GM19455 (cell line): ENCODE data around the gene HOXD1.

Experiments used
- ATAC-seq: cut with Tn5 transposase; IDR thresholded peaks from one replicate; pipeline ENCODE4 v1.9.1; 2021; ENCODE audit not compliant: unreplicated experiment

HOXD1 gene

DNA sequence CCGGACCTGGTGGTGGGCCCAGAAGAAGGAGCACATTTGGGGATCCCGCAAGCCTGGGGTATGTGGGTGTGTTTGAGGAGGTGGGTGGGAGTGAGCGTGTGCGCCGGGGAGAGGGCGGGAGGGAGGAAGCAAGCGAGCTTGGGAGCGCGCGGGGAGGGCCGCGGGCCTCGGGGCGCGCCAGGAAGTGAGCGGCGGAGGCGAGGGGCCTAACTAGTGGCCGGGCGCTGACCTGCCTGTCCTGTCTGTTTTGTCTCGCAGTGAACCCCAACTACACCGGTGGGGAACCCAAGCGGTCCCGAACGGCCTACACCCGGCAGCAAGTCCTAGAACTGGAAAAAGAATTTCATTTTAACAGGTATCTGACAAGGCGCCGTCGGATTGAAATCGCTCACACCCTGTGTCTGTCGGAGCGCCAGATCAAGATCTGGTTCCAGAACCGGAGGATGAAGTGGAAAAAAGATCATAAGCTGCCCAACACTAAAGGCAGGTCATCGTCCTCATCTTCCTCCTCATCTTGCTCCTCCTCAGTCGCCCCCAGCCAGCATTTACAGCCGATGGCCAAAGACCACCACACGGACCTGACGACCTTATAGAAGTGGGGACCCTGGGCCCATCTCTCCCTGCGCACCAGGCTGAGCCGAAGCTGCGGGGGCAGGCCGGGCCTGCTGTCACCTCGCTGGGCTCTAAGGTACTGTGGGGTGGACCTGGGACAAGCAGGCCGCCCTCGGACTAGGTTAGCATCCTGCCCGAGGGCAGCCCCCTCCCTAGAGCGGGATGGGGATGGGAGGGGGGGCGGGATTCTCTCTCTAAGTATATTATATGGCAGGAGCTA is 35.9 kb upstream of the HOXD1 start:
- ATAC-seq, result no peak

DNA sequence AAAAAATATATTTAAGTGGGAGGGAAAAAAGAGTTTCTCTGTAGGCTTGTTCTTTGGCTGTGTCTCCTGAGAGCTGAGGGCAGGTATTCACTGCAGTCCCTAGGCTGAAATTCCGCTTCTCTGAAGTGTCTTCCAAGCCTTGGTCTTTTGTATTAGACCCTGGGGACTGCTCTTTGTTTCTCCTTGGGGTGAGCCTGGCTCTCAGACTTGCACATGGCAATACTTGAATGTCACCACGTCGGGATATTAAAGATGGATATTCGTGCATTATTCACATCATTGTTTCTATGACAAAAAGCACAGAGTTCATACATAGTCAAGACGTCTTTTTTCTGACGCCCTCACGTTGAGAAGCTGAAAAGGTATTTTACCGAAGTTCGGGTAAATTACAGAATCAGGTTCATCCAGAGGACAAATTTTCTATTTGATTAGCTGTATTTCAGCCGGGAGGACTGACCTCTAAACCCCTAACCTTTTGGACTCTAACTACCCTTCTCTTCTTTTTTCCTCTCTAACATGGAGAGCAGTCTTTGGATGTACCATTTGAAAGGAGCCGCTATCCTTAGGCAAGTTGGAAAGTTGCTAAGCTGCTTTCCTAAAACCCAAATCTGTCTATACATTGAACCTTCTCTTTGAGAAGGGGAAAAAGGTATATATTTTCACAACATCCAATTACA is 33.8 kb upstream of the HOXD1 start:
- ATAC-seq, result no peak

DNA sequence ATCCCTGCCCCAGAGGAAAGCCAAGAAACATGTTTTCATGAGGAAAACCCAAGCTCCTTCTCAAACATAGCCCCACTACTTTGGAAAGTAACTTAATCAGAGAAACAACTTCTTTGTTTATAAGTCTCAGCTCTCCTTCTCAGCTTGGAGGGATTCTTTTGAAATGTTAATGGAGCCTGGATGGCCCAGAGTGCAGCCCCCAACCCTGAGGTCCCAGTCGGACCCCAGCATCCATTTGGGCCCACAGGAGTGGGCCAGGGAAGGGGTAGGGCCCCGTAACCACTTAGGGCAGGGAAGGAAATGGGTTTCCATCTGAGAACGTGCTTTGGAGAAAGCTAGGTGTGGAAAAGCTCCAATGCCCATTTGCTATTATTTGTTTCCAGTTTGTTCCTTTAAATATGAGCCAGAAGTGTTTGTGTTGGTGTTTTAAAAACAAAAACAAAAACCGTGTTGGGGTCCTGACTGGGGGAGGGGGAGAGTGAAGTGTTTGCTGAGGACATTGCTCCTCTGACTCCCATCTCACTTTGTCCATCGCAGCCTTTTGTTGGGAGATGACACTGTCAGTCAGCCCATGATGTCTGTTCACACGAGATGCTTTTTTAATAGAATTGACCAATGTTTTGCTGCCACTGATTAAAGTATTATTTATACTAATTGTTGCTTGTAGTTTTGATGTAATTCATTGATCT is 33.0 kb upstream of the HOXD1 start:
- no peak for ATAC-seq

DNA sequence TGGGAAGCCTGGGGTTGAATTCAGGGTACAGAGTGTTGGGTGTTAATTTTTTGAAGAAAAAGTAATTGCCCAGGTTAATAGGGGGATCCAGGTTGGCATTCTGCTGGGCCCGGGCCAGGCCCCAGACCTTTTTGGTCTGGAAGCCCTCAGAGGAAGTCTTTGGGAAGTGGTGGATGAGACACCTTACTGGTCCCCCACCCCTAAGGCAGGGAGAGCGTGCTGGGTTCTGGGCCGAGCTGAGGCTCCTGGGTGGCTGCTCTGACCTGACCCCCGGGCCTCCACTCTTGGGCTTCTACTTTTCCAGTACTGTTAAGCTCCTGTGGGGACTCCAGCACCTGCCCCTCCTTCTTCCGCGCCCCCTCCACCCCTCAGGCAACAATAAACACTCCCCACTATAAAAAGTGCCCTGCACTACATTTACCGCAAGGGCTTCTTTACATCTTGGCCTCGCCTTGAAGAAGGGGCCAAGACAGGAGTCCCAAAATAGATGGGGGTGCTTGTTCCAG is 32.1 kb upstream of the HOXD1 start:
- ATAC-seq, result no peak

DNA sequence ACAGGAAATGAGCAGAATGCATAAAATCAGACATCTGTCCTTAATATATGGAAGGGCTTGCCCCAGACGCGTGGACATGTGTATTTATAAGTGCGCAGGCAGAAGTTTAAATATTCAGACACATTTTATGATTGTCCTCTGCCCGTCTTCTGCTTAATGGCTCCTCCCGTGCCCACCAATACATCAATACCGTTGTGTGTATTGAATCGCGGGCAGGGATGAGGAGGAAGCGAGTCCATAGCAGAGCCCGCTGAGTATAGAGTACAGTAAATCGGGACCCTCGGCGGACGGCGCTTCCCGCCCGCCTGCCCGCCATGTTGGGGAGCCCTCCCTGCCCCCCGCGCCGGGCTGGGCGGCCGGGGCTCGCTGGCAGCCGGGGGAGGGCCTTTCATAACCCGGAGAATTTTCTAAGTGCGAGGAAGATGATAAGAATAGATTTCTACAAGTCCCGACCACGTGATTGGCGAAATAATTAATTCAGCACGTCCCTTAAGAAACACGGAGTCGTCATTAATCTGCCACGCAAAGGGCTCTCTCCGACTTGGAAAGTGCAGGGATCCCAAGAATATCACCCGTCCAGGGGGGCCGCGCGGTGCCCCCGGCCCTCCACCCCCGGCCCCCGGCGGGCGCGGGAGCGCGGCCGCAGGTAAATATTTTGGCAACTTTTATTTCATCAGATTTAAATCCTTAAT is 31.5 kb upstream of the HOXD1 start, which contains the start of gene HOXD3:
Gene HOXD3, plus strand, starts transcription at position 501 of the 692 bp plus-strand sequence. CDS start 11,808 bp downstream, outside the sequence.
- no peak for ATAC-seq

DNA sequence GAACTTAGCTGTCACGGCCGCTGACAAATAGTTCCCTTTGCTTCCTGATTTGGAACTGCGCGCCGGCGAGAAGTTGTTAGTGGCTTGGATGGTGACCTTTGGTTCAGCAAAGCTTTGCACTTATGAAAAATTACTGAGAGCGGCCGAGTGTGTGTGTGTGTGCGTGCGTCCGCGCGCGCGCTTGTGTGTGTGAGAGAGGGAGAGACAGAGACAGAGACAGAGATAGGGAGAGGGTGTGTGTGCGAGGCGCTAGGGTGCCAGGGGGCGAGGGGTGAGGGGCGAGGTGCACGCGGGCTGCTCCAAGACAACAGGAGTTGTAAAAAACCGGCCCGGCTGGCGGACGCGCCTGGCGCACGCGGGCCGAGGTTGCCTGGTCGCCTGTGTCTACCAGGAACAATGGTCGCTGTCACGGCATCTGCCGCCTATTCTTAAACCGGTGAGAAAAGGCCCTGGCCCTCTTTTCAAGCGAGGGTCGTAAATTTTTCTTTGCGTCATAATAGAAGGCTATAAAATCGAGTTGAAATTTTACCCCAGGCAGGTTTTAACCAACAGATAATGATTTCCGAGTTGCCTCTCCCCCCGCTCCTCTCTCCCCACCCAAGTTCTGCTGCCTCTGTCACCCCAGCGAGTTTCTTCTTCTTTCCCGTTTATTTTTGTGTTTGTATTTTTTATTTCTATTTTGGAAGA is 30.8 kb upstream of the HOXD1 start:
- no peak for ATAC-seq

DNA sequence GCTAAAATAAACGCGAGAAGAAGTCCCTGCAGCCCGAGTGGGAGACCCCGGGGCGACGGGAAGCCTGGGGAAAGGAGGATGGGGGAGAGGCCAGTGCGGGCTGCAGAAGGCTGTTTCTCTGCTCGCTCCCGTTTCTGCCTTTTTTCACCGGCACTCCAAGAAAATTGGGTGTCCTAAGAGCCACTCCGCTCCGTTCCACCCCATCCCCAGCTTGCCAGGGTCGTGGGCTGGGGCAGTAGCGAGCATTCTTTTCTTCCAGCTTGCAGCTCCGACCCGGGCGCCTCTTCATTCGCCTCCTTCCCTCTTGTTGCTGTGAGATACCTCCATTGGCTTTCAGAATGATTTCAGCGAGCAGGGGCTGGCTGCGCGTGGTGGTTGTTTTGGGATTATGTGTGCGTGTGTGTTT is 30.3 kb upstream of the HOXD1 start:
- ATAC-seq, result no peak

DNA sequence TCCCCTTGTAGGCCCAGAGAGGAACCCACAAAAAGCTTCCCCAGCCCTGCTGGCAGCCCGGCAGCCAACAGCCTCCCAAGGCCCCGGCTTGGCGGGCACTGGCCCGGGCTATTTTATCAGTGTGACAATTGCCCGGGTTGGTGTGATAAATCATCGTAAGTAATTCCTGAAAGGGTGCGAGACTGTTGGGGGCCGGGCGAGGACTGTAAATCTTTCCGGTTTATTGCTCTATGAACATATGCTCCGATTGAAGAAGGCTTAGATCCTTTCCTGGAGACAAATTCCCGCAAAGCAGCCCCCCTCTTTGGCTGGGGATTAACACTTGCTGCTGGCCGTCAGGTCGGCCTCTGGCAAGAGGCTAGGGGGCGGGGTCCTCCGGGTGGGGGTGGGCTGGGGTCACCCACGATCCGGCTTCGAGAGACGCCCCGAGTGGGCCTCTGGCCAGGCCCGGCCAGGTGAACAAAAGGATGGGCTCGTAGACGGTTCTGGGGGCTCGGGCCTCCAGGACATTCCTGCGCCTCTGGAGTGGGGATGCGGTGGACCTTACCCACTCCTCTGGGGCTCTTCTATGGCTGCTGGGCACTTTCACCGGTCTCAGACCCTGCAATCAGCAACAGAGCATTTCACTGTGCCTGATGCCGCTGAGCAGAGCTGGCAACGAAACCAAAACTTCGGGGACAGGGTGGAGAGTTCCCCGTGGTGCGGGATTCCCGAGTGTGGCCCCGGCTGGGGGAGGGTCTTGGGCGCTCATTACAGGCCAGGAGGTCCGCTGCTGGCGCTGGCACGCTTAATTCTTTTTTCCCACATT is 29.4 kb upstream of the HOXD1 start:
- ATAC-seq, result no peak

DNA sequence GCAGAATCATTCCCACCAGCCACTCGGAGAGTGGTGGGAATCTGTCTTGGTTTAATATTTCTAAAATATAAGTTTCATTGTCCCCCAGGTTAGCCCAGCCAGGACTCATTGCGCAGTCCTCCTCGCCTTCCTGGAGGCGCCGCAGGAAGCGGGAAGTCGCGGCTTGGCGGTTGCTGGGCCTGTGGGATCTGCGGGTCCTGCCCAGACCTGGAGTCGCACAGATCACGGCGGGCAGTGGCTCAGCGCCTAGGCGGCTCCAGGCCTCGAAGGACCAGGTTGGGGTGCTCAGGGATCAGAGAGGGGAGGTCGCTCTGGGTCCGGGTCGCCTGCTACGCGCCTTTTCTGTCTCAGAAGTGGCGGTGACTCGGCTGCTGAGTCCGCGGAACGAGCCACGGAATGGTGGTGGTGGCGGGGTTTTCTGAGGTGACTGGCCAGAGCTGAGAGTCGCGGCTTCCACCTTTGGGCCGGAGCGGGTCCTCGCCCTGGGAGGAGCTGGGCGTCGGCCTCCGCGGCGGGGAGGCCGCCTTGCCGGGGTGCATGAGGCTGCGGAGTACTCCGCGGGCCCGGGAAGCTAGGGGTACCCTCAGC is 28.7 kb upstream of the HOXD1 start:
- ATAC-seq, result no peak

DNA sequence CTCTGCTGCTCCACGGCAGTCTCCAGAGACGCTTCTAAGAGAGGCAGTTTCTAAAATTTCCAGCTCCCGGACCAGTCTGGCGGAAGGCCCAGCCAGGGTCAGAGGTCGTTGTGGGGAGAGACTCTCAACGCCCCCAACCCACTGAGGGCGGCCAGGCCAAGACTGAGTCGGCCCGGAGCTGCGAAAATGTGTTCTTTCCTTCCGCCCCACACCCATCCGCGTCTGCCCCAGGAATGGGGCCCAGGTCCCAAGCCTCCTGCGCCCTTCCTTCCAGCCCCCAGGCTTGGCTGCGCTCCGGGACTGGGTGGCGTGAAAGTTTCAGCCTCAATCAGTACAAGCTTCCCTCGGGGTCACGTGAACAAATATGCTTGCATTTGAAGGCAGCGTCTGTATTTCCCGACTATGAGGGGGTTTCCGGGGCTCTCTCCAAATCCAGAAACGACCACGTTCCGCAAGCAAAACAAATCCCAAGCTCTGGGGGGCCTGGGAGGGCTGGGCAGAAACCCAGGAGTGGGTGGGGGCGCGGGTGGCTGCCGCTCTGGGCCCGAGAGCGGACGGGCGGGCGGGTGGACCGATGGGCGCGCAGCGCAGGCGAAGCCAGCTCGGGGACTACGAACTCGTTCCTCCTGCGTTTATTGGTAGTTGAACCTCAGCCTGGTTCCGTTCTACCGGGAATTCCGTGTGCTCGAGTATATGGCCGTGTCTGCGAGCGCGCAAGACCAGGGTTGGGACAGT is 28.1 kb upstream of the HOXD1 start:
- no peak for ATAC-seq

DNA sequence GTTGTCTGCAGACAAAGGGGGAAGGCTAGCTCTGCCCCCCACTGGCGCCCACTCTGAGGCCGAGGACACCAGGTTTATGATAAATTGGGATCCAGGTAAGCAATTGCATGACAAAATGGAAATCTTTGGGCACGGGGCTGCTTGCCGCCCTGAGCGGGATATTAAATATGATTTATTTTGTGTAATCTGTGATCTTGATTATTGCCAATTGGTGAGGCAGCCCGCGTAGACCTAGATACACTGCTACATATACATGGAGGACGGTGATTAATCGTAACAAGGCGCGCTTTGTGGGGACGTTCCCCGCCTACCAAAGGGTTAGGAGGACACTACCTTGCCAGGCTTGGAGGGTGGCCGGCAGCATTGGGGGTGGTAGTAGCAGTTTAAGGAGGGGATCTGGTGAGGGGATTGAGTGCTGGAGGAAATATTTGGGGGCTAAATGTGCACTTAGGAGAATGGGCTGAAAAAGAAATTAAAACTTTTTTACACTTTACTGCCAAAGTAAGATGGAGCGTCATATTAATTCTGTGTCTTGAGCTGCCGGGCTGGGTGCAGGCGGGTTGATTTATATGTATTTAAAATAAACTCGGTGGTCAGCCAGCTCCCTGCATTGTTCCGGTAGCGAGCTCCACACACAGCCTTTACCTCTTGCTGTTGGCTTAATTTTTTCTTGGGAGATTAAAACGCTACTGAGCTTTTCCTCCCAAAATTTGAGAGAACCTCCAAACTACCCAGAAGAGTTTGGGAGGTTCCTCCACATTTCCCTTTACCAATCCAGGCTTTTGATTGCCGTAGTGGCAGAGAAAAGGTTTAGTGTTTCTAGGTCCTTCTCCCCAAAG is 27.3 kb upstream of the HOXD1 start:
- no peak for ATAC-seq

DNA sequence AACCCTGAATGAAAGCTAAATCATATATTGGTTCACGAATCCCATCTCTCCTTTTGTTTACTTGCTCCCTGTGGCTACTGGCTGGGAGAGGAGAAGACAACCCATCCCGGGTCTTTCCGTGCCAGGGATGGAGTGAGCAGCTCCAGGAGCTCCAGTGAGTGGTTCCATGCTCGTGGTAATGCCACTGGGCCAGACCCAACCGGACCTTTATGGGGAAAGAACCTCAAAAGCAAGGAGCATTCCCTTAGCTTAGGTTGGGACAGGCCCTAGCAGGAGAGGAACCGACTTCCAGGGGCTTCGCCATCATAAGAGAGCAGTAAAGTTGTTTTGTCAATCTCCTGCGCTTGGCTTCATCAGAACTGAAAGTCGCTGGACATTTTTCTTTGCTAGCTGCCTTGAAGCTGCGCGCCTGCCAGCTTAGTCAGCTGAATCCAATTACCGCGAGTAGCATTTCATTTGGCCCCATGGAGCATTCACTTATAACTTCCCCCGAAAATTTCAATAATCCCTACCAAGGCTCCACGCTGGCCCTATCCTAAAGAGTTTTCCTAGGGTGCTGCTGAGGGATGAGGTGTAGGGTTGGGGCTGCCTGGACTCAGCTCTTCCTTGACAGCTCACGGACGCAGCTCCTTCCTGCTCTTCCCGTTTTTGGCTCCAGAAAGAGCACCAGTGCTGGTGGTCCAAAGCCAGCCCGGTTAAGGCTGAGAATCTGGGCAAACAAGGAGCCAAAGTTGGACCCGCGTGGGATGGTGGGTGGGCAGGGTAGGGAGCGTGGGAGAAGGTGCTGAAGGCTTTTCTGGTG is 26.4 kb upstream of the HOXD1 start:
- ATAC-seq, result no peak

DNA sequence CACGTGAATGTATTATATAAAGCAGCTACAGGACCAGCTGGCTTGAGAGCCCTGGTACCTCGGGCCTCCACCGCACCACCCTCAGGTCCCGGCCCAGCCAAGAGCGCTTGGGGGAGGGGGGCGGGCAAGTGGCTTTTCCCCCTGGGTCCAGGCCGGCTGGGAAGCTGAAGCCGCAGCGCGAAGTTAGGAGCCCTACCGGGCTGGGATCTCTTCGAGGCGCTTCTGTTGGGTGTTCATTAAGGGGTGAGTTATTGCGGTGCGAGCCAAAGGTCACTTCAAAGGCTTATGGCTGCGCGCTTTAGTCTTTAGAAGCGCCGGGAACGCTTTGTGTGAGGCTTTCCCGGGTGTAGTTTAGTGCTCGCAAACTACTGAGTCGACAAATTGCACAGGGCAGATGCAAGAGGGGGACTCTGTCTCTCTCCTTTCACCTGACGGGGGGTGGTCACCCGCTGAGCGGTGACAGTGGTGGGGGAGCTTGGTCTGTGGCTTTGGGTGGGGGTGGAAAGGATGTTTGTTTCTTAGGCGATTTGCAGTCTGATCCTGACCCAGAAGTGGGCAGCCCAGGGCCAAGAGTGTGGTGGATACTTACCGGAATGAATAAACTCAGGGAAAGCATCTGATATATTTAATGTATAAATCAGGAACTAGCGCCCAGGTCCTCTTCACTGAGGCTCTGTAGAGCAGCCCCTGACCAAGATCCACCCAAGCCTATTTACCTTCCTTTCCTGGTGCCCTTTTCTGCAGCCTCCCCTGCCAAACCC is 25.4 kb upstream of the HOXD1 start:
- ATAC-seq, result no peak

DNA sequence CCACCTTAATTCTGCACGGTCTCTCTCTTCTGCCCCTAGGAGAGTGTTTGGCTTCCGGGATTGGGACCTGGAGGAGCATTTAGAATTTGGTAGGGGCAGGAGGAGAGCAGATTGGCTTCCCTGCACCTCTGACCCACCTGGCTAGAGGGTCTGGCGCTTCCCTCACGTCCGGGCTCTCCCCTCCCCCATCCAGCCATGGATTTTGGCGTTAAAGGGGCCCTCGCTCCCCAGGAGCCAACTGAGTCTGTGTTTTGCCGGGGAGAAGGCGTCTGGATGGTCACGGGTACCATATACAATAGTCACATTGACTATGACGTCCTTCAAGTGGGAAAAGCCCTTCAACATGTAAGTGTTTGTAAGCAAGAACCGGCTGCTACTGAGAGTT is 24.8 kb upstream of the HOXD1 start:
- ATAC-seq, result no peak

DNA sequence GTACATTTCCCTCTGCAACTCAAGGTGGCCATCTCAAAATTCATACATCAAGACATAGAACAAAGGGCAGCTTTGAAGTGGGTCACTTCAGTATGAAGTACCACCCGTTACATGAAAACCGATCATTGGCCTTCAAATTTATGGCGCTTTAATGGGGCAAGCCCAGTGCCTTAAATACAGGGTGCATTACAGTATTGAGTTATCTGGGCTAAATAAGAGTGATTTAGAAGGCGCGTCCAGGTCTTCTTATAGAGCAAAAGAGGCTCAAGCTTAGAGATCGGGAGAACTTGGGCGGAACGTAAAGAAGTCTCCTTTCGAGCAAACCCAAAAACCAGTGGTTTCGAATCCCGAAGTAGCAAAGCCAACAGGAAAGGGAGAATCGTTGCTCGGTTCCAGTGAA is 24.3 kb upstream of the HOXD1 start:
- no peak for ATAC-seq
